IMR-90 (cell line): ENCODE measurements around the gene C1QTNF7. TPM values are rescaled to one million over a fixed set of nuclear protein-coding genes. Genes with fewer than 3 reads are reported as not detected.

ENCODE experiments used
- ATAC-seq: fragments of 200-7000 bp; cut with Tn5 transposase; 2 replicates; pipeline ENCODE4 v1.9.1; 2020; ENCODE audit warnings: low read depth, mild to moderate bottlenecking, moderate library complexity
- BruUV-seq: library from RNA; stranded (reverse); fragments of 400-500 nt; replicated peaks from 2 replicates; lab custom pipeline; 2021; lab: Mats Ljungman, UMichigan
- CTCF ChIA-PET: fragments of 300-600 bp; formaldehyde crosslinking; extraction: SDS; loops from one replicate; lab custom pipeline; 2021; ENCODE audit warnings: antibody characterized with exemption; lab: Yijun Ruan, JAX
- POLR2A ChIA-PET: fragments of 300-600 bp; sonication (Branson Sonifier 250); formaldehyde crosslinking; loops from one replicate; lab custom pipeline; 2022; ENCODE audit warnings: antibody characterized with exemption; ENCODE audit not compliant: unreplicated experiment; lab: Charles Lee
- DNase-seq: peaks from one replicate; pipeline ENCODE4 v3.0.0; 2013
- H2AFZ ChIP-seq: replicated peaks from 2 replicates; pipeline ENCODE3; 2013; ENCODE audit warnings: low read length, mild to moderate bottlenecking; ENCODE audit not compliant: poor library complexity
- H2AK5ac ChIP-seq: 2 replicates; pipeline ENCODE4 v1.6.1; 2013; ENCODE audit warnings: low read depth, low read length, inconsistent platforms
- H2AK9ac ChIP-seq: replicated peaks from 2 replicates; pipeline ENCODE3; 2013; ENCODE audit warnings: mild to moderate bottlenecking, low read depth, low read length, moderate library complexity; ENCODE audit not compliant: poor library complexity
- H2BK120ac ChIP-seq: 2 replicates; pipeline ENCODE4 v1.6.1; 2013; ENCODE audit warnings: low read depth, low read length, inconsistent platforms
- H2BK15ac ChIP-seq: 3 replicates; pipeline ENCODE4 v1.6.1; 2013; ENCODE audit warnings: low read depth, low read length, inconsistent platforms
- H2BK20ac ChIP-seq: 2 replicates; pipeline ENCODE4 v1.6.1; 2013; ENCODE audit warnings: low read depth, mild to moderate bottlenecking, inconsistent platforms, low read length, moderate library complexity
- H2BK5ac ChIP-seq: 2 replicates; pipeline ENCODE4 v1.6.1; 2013; ENCODE audit warnings: mild to moderate bottlenecking, low read depth, low read length, inconsistent platforms; ENCODE audit not compliant: poor library complexity, severe bottlenecking
- H3K14ac ChIP-seq: replicated peaks from 2 replicates; pipeline ENCODE4 v1.6.1; 2013; ENCODE audit warnings: low read depth, low read length, inconsistent platforms
- H3K18ac ChIP-seq: 2 replicates; pipeline ENCODE4 v1.6.1; 2013; ENCODE audit warnings: low read depth, low read length, control low read depth
- H3K23ac ChIP-seq: 2 replicates; pipeline ENCODE4 v1.6.1; 2013; ENCODE audit warnings: low read depth, low read length, inconsistent platforms
- H3K27ac ChIP-seq: 2 replicates; pipeline ENCODE4 v1.5.1; 2013; ENCODE audit warnings: mild to moderate bottlenecking, control low read depth, low read length; ENCODE audit not compliant: insufficient read depth
- H3K27me3 ChIP-seq: 2 replicates; pipeline ENCODE4 v1.6.1; 2013; ENCODE audit warnings: low read length; ENCODE audit not compliant: control insufficient read depth, insufficient read depth
- H3K36me3 ChIP-seq: 2 replicates; pipeline ENCODE4 v1.6.1; 2013; ENCODE audit warnings: low read length, mixed read lengths; ENCODE audit not compliant: control insufficient read depth, insufficient read depth
- H3K4ac ChIP-seq: 2 replicates; pipeline ENCODE4 v1.6.1; 2013; ENCODE audit warnings: low read depth, low read length, inconsistent platforms
- H3K4me1 ChIP-seq: 2 replicates; pipeline ENCODE4 v1.6.1; 2013; ENCODE audit warnings: low read length, mixed read lengths; ENCODE audit not compliant: control insufficient read depth, insufficient read depth
- H3K4me2 ChIP-seq: 2 replicates; pipeline ENCODE4 v1.6.1; 2013; ENCODE audit warnings: low read depth, mild to moderate bottlenecking, control low read depth, low read length, moderate library complexity
- H3K4me3 ChIP-seq: 2 replicates; pipeline ENCODE4 v1.5.1; 2013; ENCODE audit warnings: low read depth, mild to moderate bottlenecking, control low read depth, low read length, moderate library complexity; ENCODE audit not compliant: insufficient read depth
- H3K56ac ChIP-seq: 2 replicates; pipeline ENCODE4 v1.6.1; 2013; ENCODE audit warnings: low read length, inconsistent platforms; ENCODE audit not compliant: insufficient read depth; ENCODE audit errors: extremely low read depth
- H3K79me1 ChIP-seq, 2 experiments: 2 replicates each; pipeline ENCODE4 v1.6.1; 2013; ENCODE audit warnings: low read length in 2 of 2, inconsistent platforms in 1 of 2, low read depth in 1 of 2
- H3K9ac ChIP-seq: 2 replicates; pipeline ENCODE4 v1.6.1; 2013; ENCODE audit warnings: low read depth, low read length, control low read depth
- H3K9me1 ChIP-seq: 2 replicates; pipeline ENCODE4 v1.6.1; 2013; ENCODE audit warnings: low read length, inconsistent platforms; ENCODE audit not compliant: insufficient read depth
- H3K9me3 ChIP-seq: 2 replicates; pipeline ENCODE4 v1.6.1; 2013; ENCODE audit warnings: low read length; ENCODE audit not compliant: control insufficient read depth, insufficient read depth
- H4K20me1 ChIP-seq: 2 replicates; pipeline ENCODE4 v1.6.1; 2013; ENCODE audit warnings: low read length, inconsistent platforms; ENCODE audit not compliant: insufficient read depth
- H4K5ac ChIP-seq: 2 replicates; pipeline ENCODE4 v1.6.1; 2013; ENCODE audit warnings: mild to moderate bottlenecking, low read depth, low read length, control low read depth
- H4K8ac ChIP-seq, 2 experiments: 2 replicates each; pipeline ENCODE4 v1.6.1; 2013; ENCODE audit warnings: low read depth in 2 of 2, low read length in 2 of 2, control low read depth in 1 of 2, inconsistent platforms in 1 of 2
- H4K91ac ChIP-seq: 2 replicates; pipeline ENCODE4 v1.6.1; 2013; ENCODE audit warnings: low read depth, low read length, inconsistent platforms; ENCODE audit not compliant: insufficient read depth
- BHLHE40 ChIP-seq: fragments of 150-350 bp; IDR thresholded peaks from 2 replicates; pipeline ENCODE4 v1.6.1; 2016; ENCODE audit warnings: mild to moderate bottlenecking, low read depth, low read length
- CHD1 ChIP-seq: IDR thresholded peaks from 2 replicates; pipeline ENCODE4 v1.6.1; 2012; ENCODE audit warnings: low read depth, low read length, improper control_type of control experiment
- FOS ChIP-seq: fragments of 150-350 bp; IDR thresholded peaks from 2 replicates; pipeline ENCODE4 v1.6.1; 2016; ENCODE audit warnings: low read depth, low read length
- MAFK ChIP-seq: IDR thresholded peaks from 2 replicates; pipeline ENCODE4 v1.6.1; 2012; ENCODE audit warnings: low read depth, low read length, improper control_type of control experiment
- MAZ ChIP-seq: IDR thresholded peaks from 2 replicates; pipeline ENCODE4 v1.6.1; 2012; ENCODE audit warnings: low read depth, mild to moderate bottlenecking, low read length, improper control_type of control experiment, moderate library complexity, borderline replicate concordance
- MXI1 ChIP-seq: IDR thresholded peaks from 2 replicates; pipeline ENCODE4 v1.6.1; 2012; ENCODE audit warnings: low read depth, mild to moderate bottlenecking, low read length, moderate library complexity, borderline replicate concordance
- NFE2L2 ChIP-seq: fragments of 150-350 bp; IDR thresholded peaks from 2 replicates; pipeline ENCODE4 v1.6.1; 2016; ENCODE audit warnings: low read depth, mild to moderate bottlenecking, low read length
- POLR2A ChIP-seq: IDR thresholded peaks from 2 replicates; pipeline ENCODE4 v1.6.1; 2012; ENCODE audit warnings: mild to moderate bottlenecking, low read depth, low read length
- RAD21 ChIP-seq: IDR thresholded peaks from 2 replicates; pipeline ENCODE4 v1.6.1; 2012; ENCODE audit warnings: low read length, improper control_type of control experiment
- RCOR1 ChIP-seq: IDR thresholded peaks from 2 replicates; pipeline ENCODE4 v1.6.1; 2012; ENCODE audit warnings: mild to moderate bottlenecking, low read length, improper control_type of control experiment; ENCODE audit not compliant: insufficient replicate concordance
- RFX5 ChIP-seq: IDR thresholded peaks from 2 replicates; pipeline ENCODE4 v1.8.0; 2012; ENCODE audit warnings: low read depth, mild to moderate bottlenecking, low read length, moderate library complexity
- WGBS, 2 experiments: methylation state at CpG; one replicate each; pipeline versions ENCODE4 v1.1.5 to v1.1.7; 2013; ENCODE audit warnings: missing lambda C conversion rate in 2 of 2; ENCODE audit not compliant: insufficient read length in 1 of 2; ENCODE audit errors: extremely low coverage in 2 of 2; 5-methylcytosine and 5-hydroxymethylcytosine counted together
- dilution Hi-C: fragments of 300-500 bp; cut with HindIII; formaldehyde crosslinking; loops from one replicate; pipeline ENCODE4 v1.14.3; 2018; ENCODE audit warnings: low sequenced_read_pairs; ENCODE audit not compliant: unreplicated experiment
- in situ Hi-C: fragments of 300-500 bp; cut with MboI; formaldehyde crosslinking; loops from 3 replicates; pipeline ENCODE4 v1.14.3; 2019; ENCODE audit warnings: low sequenced_read_pairs, inconsistent platforms, mixed read lengths
- intact Hi-C: fragments of 100-400 bp; cut with micrococcal nuclease; formaldehyde crosslinking; loops from 2 replicates; pipeline ENCODE4 v1.10.0; 2022
- polyA plus RNA-seq, 3 experiments: library from polyadenylated mRNA; depleted of rRNA; stranded (reverse); fragments of >200 nt; gene quantifications; 2 replicates each; pipeline ENCODE4 v1.2.3, GENCODE V29; 2012; ENCODE audit warnings: low replicate concordance in 1 of 3
- total RNA-seq: library from RNA; depleted of rRNA; stranded (reverse); fragments of >200 nt; gene quantifications from 2 replicates; pipeline ENCODE4 v1.2.3, GENCODE V29; 2012
- TF ChIP-seq, protein P1 (sequence below): conservative IDR thresholded peaks from 2 replicates; pipeline ENCODE4 v1.5.1; 2012; ENCODE audit warnings: mild to moderate bottlenecking, low read depth, low read length, improper control_type of control experiment
- TF ChIP-seq, protein P2 (sequence below): fragments of 150-350 bp; IDR thresholded peaks from 2 replicates; pipeline ENCODE4 v1.6.1; 2017; ENCODE audit warnings: mild to moderate bottlenecking, antibody characterized with exemption, low read length, low read depth
- TF ChIP-seq, protein P3 (sequence below): fragments of 150-350 bp; IDR thresholded peaks from 2 replicates; pipeline ENCODE4 v1.6.1; 2016; ENCODE audit warnings: low read depth, mild to moderate bottlenecking, low read length, moderate library complexity, borderline replicate concordance

Gene C1QTNF7
- total and polyA plus RNA-seq, 2 of the 4 experiments (the other 2 are of a cell fraction): 0.12 to 0.18 TPM

DNA sequence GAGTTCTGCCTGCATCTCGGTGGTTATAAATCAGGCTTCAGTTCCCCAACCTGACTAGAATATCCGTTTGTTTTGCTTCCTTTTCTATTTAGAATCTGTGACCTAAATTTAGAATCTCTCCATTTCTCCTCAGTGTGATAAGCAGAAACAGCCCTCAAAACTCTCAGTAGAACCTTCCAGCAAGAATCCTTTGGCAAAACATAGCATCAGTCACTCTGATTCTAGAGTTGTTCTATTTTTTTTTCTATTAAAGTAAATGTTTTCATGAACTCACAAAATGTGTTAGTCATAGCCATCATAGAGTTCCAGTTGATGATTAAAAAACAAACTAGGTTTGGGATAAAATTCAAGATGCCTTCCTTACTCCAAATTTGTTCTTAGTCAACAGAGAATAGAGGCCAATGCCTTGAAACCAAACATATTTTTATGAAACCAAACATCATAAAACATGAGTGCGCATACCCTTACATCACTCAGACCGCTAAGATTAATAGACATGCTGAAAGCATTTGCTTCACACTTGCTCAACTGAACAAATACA lies 13.2 kb upstream of the C1QTNF7 start:
- in situ Hi-C loops (no loop called here), intact Hi-C loops (no loop called here), dilution Hi-C loops (no loop called here)
- Histone ChIP-seq H4K20me1 (no peaks in the 10 kb centered on the region), H2BK120ac (no peak overlapping the region), H2BK20ac (no peak overlapping the region), H3K79me1 (no peaks in the 10 kb centered on the region), H3K4me2 (peak overlapping the region; percentile 54; the same call in 1 of the 2 replicates), H2AK5ac (no peak overlapping the region), H3K9ac (no peak overlapping the region), H3K36me3 (no peaks in the 10 kb centered on the region), H4K8ac (no peak overlapping the region), H4K91ac (no peak overlapping the region), H3K9me1 (peaks cover 4% of the 10 kb centered on the region; the same call in 1 of the 2 replicates), H2BK15ac (no peak overlapping the region), H2AK9ac (no peak overlapping the region), H3K18ac (peak overlapping the region; percentile 51; the same call in 1 of the 2 replicates), H3K4me1 (peaks cover 4% of the 10 kb centered on the region; the same call in 1 of the 2 replicates), H4K5ac (no peak overlapping the region), H3K4ac (no peak overlapping the region), H3K56ac (no peak overlapping the region), H3K4me3 (no peak overlapping the region), H2AFZ (no peak overlapping the region), H3K9me3 (no peaks in the 10 kb centered on the region), H2BK5ac (peak overlapping the region; percentile 28), H3K14ac (no peak overlapping the region), H3K23ac (0 out of 2 replicates have a peak overlapping the region, but pooled peaks have one; percentile 43), H3K27ac (no peak overlapping the region), H3K27me3 (no peaks in the 10 kb centered on the region)
- TF ChIP-seq RAD21 (no peak), NFE2L2 (no peak), RCOR1 (no peak), CHD1 (no peak), FOS (no peak), BHLHE40 (no peak), POLR2A (no peak), MXI1 (no peak), MAZ (no peak), MAFK (no peak), RFX5 (no peak)
- TF ChIP-seq, protein P1, sequence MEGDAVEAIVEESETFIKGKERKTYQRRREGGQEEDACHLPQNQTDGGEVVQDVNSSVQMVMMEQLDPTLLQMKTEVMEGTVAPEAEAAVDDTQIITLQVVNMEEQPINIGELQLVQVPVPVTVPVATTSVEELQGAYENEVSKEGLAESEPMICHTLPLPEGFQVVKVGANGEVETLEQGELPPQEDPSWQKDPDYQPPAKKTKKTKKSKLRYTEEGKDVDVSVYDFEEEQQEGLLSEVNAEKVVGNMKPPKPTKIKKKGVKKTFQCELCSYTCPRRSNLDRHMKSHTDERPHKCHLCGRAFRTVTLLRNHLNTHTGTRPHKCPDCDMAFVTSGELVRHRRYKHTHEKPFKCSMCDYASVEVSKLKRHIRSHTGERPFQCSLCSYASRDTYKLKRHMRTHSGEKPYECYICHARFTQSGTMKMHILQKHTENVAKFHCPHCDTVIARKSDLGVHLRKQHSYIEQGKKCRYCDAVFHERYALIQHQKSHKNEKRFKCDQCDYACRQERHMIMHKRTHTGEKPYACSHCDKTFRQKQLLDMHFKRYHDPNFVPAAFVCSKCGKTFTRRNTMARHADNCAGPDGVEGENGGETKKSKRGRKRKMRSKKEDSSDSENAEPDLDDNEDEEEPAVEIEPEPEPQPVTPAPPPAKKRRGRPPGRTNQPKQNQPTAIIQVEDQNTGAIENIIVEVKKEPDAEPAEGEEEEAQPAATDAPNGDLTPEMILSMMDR: no peak
- TF ChIP-seq, protein P2, sequence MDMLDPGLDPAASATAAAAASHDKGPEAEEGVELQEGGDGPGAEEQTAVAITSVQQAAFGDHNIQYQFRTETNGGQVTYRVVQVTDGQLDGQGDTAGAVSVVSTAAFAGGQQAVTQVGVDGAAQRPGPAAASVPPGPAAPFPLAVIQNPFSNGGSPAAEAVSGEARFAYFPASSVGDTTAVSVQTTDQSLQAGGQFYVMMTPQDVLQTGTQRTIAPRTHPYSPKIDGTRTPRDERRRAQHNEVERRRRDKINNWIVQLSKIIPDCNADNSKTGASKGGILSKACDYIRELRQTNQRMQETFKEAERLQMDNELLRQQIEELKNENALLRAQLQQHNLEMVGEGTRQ: no peak
- TF ChIP-seq, protein P3, sequence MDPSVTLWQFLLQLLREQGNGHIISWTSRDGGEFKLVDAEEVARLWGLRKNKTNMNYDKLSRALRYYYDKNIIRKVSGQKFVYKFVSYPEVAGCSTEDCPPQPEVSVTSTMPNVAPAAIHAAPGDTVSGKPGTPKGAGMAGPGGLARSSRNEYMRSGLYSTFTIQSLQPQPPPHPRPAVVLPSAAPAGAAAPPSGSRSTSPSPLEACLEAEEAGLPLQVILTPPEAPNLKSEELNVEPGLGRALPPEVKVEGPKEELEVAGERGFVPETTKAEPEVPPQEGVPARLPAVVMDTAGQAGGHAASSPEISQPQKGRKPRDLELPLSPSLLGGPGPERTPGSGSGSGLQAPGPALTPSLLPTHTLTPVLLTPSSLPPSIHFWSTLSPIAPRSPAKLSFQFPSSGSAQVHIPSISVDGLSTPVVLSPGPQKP: no peak
- BruUV-seq: no TSS peak
- peak; percentile 68 for DNase-seq
- ATAC-seq: peak; percentile 79
- POLR2A ChIA-PET: no interaction called here
- WGBS, 2 experiments: 20% methylated on average over 2 of the region's 4 CpGs; no CpG with 5 or more reads in 1 of the 2 experiments
- CTCF ChIA-PET: interaction anchor here (0.6 kb wide), 1 partner anchor 1802 kb away, joined by 3 read pairs; no protein-coding TSS in a partner anchor
